ENCODE results near the gene XRCC5. TPM values are rescaled to one million over a fixed set of nuclear protein-coding genes. Genes with fewer than 3 reads are reported as not detected.
A peak's percentile ranks its signal among the peaks of the same experiment; 100 is the strongest.

Gene XRCC5
- total and polyA plus RNA-seq, 2 donors (not counting 3 experiments of a cell fraction or from before 2014, with no cell fraction given) = 267 to 319 TPM

DNA sequence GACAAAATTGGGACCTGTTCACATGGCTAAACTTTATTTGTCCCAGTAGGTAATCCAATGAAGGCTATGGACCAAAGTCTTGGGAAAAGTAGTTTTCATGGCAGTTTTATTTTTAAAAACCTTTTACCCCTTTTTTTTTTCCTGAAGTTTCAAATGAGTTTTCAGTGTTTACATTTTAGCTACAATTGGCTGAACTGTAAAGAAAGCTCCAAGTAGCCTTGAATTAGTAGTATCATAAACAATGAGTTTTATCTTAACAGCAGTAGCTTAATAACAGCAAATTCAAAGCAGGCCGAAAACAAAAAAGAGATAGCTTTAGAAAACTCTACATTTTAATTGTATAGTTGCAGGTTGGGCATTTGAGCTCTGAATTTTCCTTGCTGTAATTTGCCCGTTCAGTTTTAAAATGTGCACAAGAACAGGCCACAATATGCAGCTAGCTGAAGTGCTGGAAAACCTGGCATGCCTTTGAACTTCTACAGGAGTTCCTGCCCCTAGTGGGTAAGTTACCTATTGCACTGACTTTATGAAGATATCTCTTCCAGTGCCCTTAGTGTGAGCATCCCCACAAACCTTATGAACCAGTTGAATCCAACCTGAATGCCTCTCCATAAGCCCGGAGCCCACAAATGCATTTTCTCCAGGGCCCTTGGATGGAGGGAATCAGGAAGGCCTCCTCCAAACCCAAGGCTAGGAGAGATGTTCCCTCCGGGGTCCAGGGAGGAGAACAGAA lies 106.7 kb downstream of the XRCC5 start:
- dilution Hi-C loops (cut with MboI; ENCODE audit: extremely low pct_ligation_motif_present, low sequenced_read_pairs) (no loop called here), intact Hi-C loops (cut with micrococcal nuclease) (loop anchor here (2.0 to 10.0 kb wide), 2 partner anchors 197 to 419 kb away; partner anchors contain the start of genes IGFBP2 and SMARCAL1)
- Histone ChIP-seq H3K4me2 (ENCODE audit: insufficient read depth, low read length) (no peak overlapping the region), H3K79me2 (ENCODE audit: control insufficient read depth, insufficient read depth, low read length) (no peaks in the 10 kb centered on the region), H3K36me3 (ENCODE audit: control insufficient read depth in 2 of 2, extremely low read depth in 1 of 2, insufficient read depth in 2 of 2, low read length in 2 of 2) (no peaks in the 10 kb centered on the region), H4K20me1 (replicated peaks; ENCODE audit: control insufficient read depth, extremely low read depth, insufficient read depth, low read length) (no peaks in the 10 kb centered on the region), H3K27ac (ENCODE audit: insufficient read depth, low read depth, low read length) (no peak overlapping the region), H3K4me1 (ENCODE audit: control insufficient read depth, extremely low read depth, insufficient read depth, low read length) (peaks cover 32% of the 10 kb centered on the region), H3K9ac (replicated peaks; ENCODE audit: extremely low read depth, insufficient read depth, low read length) (no peak overlapping the region), H3K4me3 (replicated peaks in 1 of 3; ENCODE audit: insufficient read depth in 1 of 3, low read depth in 1 of 3, low read length in 3 of 3) (no peak overlapping the region), H3K9me1 (replicated peaks; ENCODE audit: control insufficient read depth, extremely low read depth, insufficient read depth, low read length) (no peaks in the 10 kb centered on the region), H3K27me3 (ENCODE audit: control insufficient read depth in 2 of 2, insufficient read depth in 2 of 2, low read length in 2 of 2) (no peaks in the 10 kb centered on the region), H2AFZ (ENCODE audit: low read depth, low read length) (no peak overlapping the region), H3K9me3 (replicated peaks; ENCODE audit: control insufficient read depth, insufficient read depth, low read length) (no peaks in the 10 kb centered on the region)
- DNase-seq (ENCODE audit: low read depth, low spot score) (no peak), FAIRE-seq (no peak)
- TF ChIP-seq, protein P1, sequence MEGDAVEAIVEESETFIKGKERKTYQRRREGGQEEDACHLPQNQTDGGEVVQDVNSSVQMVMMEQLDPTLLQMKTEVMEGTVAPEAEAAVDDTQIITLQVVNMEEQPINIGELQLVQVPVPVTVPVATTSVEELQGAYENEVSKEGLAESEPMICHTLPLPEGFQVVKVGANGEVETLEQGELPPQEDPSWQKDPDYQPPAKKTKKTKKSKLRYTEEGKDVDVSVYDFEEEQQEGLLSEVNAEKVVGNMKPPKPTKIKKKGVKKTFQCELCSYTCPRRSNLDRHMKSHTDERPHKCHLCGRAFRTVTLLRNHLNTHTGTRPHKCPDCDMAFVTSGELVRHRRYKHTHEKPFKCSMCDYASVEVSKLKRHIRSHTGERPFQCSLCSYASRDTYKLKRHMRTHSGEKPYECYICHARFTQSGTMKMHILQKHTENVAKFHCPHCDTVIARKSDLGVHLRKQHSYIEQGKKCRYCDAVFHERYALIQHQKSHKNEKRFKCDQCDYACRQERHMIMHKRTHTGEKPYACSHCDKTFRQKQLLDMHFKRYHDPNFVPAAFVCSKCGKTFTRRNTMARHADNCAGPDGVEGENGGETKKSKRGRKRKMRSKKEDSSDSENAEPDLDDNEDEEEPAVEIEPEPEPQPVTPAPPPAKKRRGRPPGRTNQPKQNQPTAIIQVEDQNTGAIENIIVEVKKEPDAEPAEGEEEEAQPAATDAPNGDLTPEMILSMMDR (IDR thresholded peaks at IDR 0.05; ENCODE audit: extremely low read depth in 1 of 2, insufficient read depth in 1 of 2, low read depth in 1 of 2, low read length in 2 of 2) = peak; percentile 20 to 23
- no peak for TF ChIP-seq POLR2A (IDR thresholded peaks at IDR 0.05; ENCODE audit: low read depth, low read length)
- no TSS peak for BruUV-seq (replicated peaks)
- POLR2A ChIA-PET = no interaction called here
- CTCF ChIA-PET = interaction anchor here (0.6 to 3.7 kb wide), 5 partner anchors 13 to 188 kb away, joined by 3 to 12 read pairs (median 3); partner anchors contain the start of gene MARCHF4

All from endothelial cell of umbilical vein (primary cell).